Measurements from ENCODE around the gene PCNT.
"Not testable (repeated sequence)": the region's sequence is repeated elsewhere in the genome, so short reads cannot be mapped to it uniquely, and the experiment has no call there.

PCNT gene

GRCh38 chr21:46308431-46308830, 15.5 kb upstream of the PCNT start:
- DNase-seq (ENCODE audit: low spot score): no peak

- DNase-seq (ENCODE audit: low spot score): not testable (repeated sequence)
These were observed 13.7 kb upstream of the PCNT start for GRCh38 chr21:46310260-46310659.

GRCh38 chr21:46311568-46311967, 12.4 kb upstream of the PCNT start:
- DNase-seq (ENCODE audit: low spot score): no peak

GRCh38 chr21:46312949-46313348, 11.0 kb upstream of the PCNT start:
- no peak for DNase-seq (ENCODE audit: low spot score)

- DNase-seq (ENCODE audit: low spot score): no peak
These were observed 9.4 kb upstream of the PCNT start for GRCh38 chr21:46314441-46315020.

- DNase-seq (ENCODE audit: low spot score): no peak
These were observed 7.1 kb upstream of the PCNT start for GRCh38 chr21:46316708-46317324.

- DNase-seq (ENCODE audit: low spot score): no peak
These were observed 6.1 kb upstream of the PCNT start for GRCh38 chr21:46317710-46318463.

- DNase-seq (ENCODE audit: low spot score): no peak
These were observed 5.5 kb upstream of the PCNT start for GRCh38 chr21:46318464-46318845.

GRCh38 chr21:46319186-46319585, 4.8 kb upstream of the PCNT start:
- DNase-seq (ENCODE audit: low spot score): no peak

GRCh38 chr21:46320331-46320801, 3.6 kb upstream of the PCNT start:
- DNase-seq (ENCODE audit: low spot score): no peak

- DNase-seq (ENCODE audit: low spot score): no peak
These were observed 1.4 kb upstream of the PCNT start for GRCh38 chr21:46322351-46323226.

GRCh38 chr21:46323227-46323709, 688 bp upstream of the PCNT start:
- DNase-seq (ENCODE audit: low spot score): peak; percentile 7

GRCh38 chr21:46324390-46325072, 575 bp downstream of the PCNT start:
- DNase-seq (ENCODE audit: low spot score): peak; percentile 60

- peak; percentile 25 for DNase-seq (ENCODE audit: low spot score)
These were observed 1.3 kb downstream of the PCNT start for GRCh38 chr21:46325073-46325912.

- no peak for DNase-seq (ENCODE audit: low spot score)
These were observed 2.3 kb downstream of the PCNT start for GRCh38 chr21:46326110-46326703.

GRCh38 chr21:46327711-46328110, 3.8 kb downstream of the PCNT start:
- DNase-seq (ENCODE audit: low spot score): no peak

- DNase-seq (ENCODE audit: low spot score): no peak
These were observed 4.2 kb downstream of the PCNT start for GRCh38 chr21:46328151-46328550.

- DNase-seq (ENCODE audit: low spot score): no peak
These were observed 5.8 kb downstream of the PCNT start for GRCh38 chr21:46329796-46330195.

- DNase-seq (ENCODE audit: low spot score): no peak
These were observed 10.6 kb downstream of the PCNT start for GRCh38 chr21:46334351-46335140.
